Measurements from ENCODE around the gene RARB.

GRCh38 chr3:25412269-25412668 lies 15.8 kb upstream of the RARB start:
- TF ChIP-seq ATF6 (CRISPR knock-in tag; conservative IDR thresholded peaks at IDR 0.05) = no peak
- TF ChIP-seq SRF (IDR thresholded peaks at IDR 0.05; ENCODE audit: low read depth, low read length) = no peak
- no peak for TF ChIP-seq ZNF138 (CRISPR knock-in tag; IDR thresholded peaks at IDR 0.05; ENCODE audit: low read depth)
- TF ChIP-seq GTF2F1 (IDR thresholded peaks at IDR 0.05; ENCODE audit: low read length) = no peak
- no peak for TF ChIP-seq HHEX (CRISPR knock-in tag; IDR thresholded peaks at IDR 0.05)
- TF ChIP-seq ZFP41 (CRISPR knock-in tag; IDR thresholded peaks at IDR 0.05; ENCODE audit: borderline replicate concordance) = no peak
- no peak for TF ChIP-seq FOXM1 (CRISPR knock-in tag; IDR thresholded peaks at IDR 0.05)
- no peak for TF ChIP-seq ZNF292 (CRISPR knock-in tag; IDR thresholded peaks at IDR 0.05; ENCODE audit: borderline replicate concordance, low read depth)
- no peak for TF ChIP-seq ZNF407 (CRISPR knock-in tag; IDR thresholded peaks at IDR 0.05; ENCODE audit: not compliant biosample characterization)

Measured in HepG2 (cell line).